ENCODE data around the gene OVCA2. TPM values are rescaled to one million over a fixed set of nuclear protein-coding genes. Genes with fewer than 3 reads are reported as not detected.
"Not testable (repeated sequence)": the region's sequence is repeated elsewhere in the genome, so short reads cannot be mapped to it uniquely, and the experiment has no call there.

The OVCA2 gene
- total RNA-seq, 1 experiment from 2014 or later = 35.4 TPM

- no peak for TF ChIP-seq CTCF (conservative IDR thresholded peaks at IDR 0.05)
- TF ChIP-seq EZH2 (IDR thresholded peaks at IDR 0.05; ENCODE audit: low read depth) = no peak
- Histone ChIP-seq H3K27ac (peak overlapping the region; percentile 85), H3K27me3 (ENCODE audit: insufficient read depth, low read depth) (no peaks in the 10 kb centered on the region), H2AFZ (peak overlapping the region; percentile 61), H3K9me2 (ENCODE audit: insufficient read depth) (no peaks in the 10 kb centered on the region), H3K9me3 (ENCODE audit: insufficient read depth, low read depth) (no peaks in the 10 kb centered on the region), H3K79me2 (ENCODE audit: low read depth) (no peaks in the 10 kb centered on the region), H3K4me3 (peak overlapping the region; percentile 42), H4K20me1 (ENCODE audit: insufficient read depth) (no peaks in the 10 kb centered on the region), H3K36me3 (ENCODE audit: low read depth) (no peaks in the 10 kb centered on the region), H3F3A (ENCODE audit: insufficient read depth, low read depth) (peaks cover 43% of the 10 kb centered on the region), H3K4me2 (peak overlapping the region; percentile 73), H3K4me1 (replicated peaks; ENCODE audit: insufficient read depth) (peaks cover 55% of the 10 kb centered on the region)
- ChIA-PET CTCF (interaction anchor here (0.8 to 1.1 kb wide), 2 partner anchors 14 to 103 kb away, joined by 3 to 6 read pairs; no protein-coding TSS in a partner anchor), POLR2A (ENCODE audit: unreplicated experiment) (interaction anchor here (0.6 to 1.1 kb wide), 7 partner anchors 16 to 620 kb away, joined by 3 to 12 read pairs (median 7); no protein-coding TSS in a partner anchor)
- intact Hi-C loops (cut with micrococcal nuclease; ENCODE audit: unreplicated experiment) = loop anchor here (10.0 kb wide), 1 partner anchor 297 kb away; the partner anchor contains the start of gene TLCD2
- BruUV-seq (replicated peaks) = no TSS peak
- peak; percentile 97 for DNase-seq
Measured at GRCh38 chr17:2011411-2012371, 30.1 kb upstream of the OVCA2 start.

- DNase-seq = no peak
- ChIA-PET CTCF (no interaction called here), POLR2A (ENCODE audit: unreplicated experiment) (interaction anchor here (0.6 kb wide), 1 partner anchor 621 kb away, joined by 8 read pairs; no protein-coding TSS in a partner anchor)
- H2AFZ ChIP-seq = no peak overlapping the region; the same call in 1 of the 2 replicates
- H3K79me2 ChIP-seq (ENCODE audit: low read depth) = no peaks in the 10 kb centered on the region
- intact Hi-C loops (cut with micrococcal nuclease; ENCODE audit: unreplicated experiment) = loop anchor here (10.0 kb wide), 1 partner anchor 298 kb away; the partner anchor contains the start of gene TLCD2
- no TSS peak for BruUV-seq (replicated peaks)
- H4K20me1 ChIP-seq (ENCODE audit: insufficient read depth) = no peaks in the 10 kb centered on the region
- TF ChIP-seq CTCF (conservative IDR thresholded peaks at IDR 0.05) (no peak), EZH2 (IDR thresholded peaks at IDR 0.05; ENCODE audit: low read depth) (no peak)
- H3K4me1 ChIP-seq (replicated peaks; ENCODE audit: insufficient read depth) = peaks cover 55% of the 10 kb centered on the region
- peak overlapping the region; percentile 73 for H3K4me2 ChIP-seq
- H3K4me3 ChIP-seq = peak overlapping the region; percentile 42
- H3K9me3 ChIP-seq (ENCODE audit: insufficient read depth, low read depth) = no peaks in the 10 kb centered on the region
- H3K27me3 ChIP-seq (ENCODE audit: insufficient read depth, low read depth) = no peaks in the 10 kb centered on the region
- H3K9me2 ChIP-seq (ENCODE audit: insufficient read depth) = no peaks in the 10 kb centered on the region
- peak overlapping the region; percentile 85 for H3K27ac ChIP-seq
- H3K36me3 ChIP-seq (ENCODE audit: low read depth) = no peaks in the 10 kb centered on the region
- peaks cover 43% of the 10 kb centered on the region for H3F3A ChIP-seq (ENCODE audit: insufficient read depth, low read depth)
Measured at GRCh38 chr17:2012499-2012898, 29.3 kb upstream of the OVCA2 start.

- not testable (repeated sequence) for H4K20me1 ChIP-seq (ENCODE audit: insufficient read depth); H3K36me3 ChIP-seq (ENCODE audit: low read depth); H3K27me3 ChIP-seq (ENCODE audit: insufficient read depth, low read depth); H2AFZ ChIP-seq; BruUV-seq (replicated peaks); H3K4me3 ChIP-seq; H3K79me2 ChIP-seq (ENCODE audit: low read depth); H3K9me3 ChIP-seq (ENCODE audit: insufficient read depth, low read depth); H3K9me2 ChIP-seq (ENCODE audit: insufficient read depth)
- Histone ChIP-seq H3K4me1 (replicated peaks; ENCODE audit: insufficient read depth) (peaks cover 52% of the 10 kb centered on the region), H3F3A (ENCODE audit: insufficient read depth, low read depth) (peaks cover 39% of the 10 kb centered on the region), H3K27ac (peak overlapping the region; percentile 85), H3K4me2 (peak overlapping the region; percentile 73)
- peak; percentile 53 to 71 for DNase-seq
- ChIA-PET POLR2A (ENCODE audit: unreplicated experiment) (interaction anchor here (0.7 kb wide), 1 partner anchor 91 kb away, joined by 8 read pairs; no protein-coding TSS in a partner anchor), CTCF (interaction anchor here (0.9 kb wide), 1 partner anchor 11 kb away, joined by 3 read pairs; the partner anchor contains the start of gene RTN4RL1)
- intact Hi-C loops (cut with micrococcal nuclease; ENCODE audit: unreplicated experiment) = loop anchor here (10.0 kb wide), 1 partner anchor 299 kb away; the partner anchor contains the start of gene TLCD2
Measured at GRCh38 chr17:2013220-2013993, 28.4 kb upstream of the OVCA2 start.

Data from PC-9 (cell line).